Measurements from ENCODE around the gene CACNB1.

The CACNB1 gene

DNA sequence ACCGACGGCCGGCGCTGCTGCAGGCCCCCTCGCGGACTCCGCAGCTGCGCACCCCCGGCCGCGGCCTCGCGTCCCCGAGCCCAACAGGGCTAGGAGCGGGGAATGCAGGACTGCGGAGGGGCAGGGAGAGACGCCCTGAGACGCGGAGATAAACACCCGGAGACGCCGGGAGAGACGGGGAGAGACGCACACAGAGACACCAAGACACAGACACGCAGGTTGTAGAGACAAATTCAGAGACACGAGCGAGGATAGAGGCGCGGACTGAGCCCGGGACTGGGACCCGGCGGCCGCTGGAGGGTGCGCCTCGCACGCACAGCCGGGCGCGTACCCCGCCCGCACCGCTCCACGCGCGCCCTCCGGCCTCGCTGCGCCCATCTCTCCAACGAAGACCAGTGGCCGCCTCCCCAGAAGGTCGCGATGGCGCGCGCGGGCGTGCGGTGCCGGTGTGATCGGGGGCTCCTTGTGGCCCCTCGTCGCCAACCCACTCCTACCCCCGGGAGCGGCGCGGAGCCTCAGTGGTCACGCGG lies 27.4 kb upstream of the CACNB1 start:
- DNase-seq (ENCODE audit: low read depth in 1 of 2, low spot score in 1 of 2), result no peak
- Histone ChIP-seq H3K27ac (replicated peaks) (no peak overlapping the region), H3K4me3 (replicated peaks; ENCODE audit: insufficient read depth, low read length) (no peak overlapping the region; the same call in 1 of the 2 replicates), H3K27me3 (ENCODE audit: insufficient read depth, poor library complexity, severe bottlenecking) (peaks cover 38% of the 10 kb centered on the region)
- TF ChIP-seq SPI1 (IDR thresholded peaks at IDR 0.05; ENCODE audit: borderline replicate concordance, low read depth) (no peak), POLR2AphosphoS5 (IDR thresholded peaks at IDR 0.05; ENCODE audit: low read depth) (no peak), GABPA (IDR thresholded peaks at IDR 0.05; ENCODE audit: low read depth) (no peak)
- TF ChIP-seq, protein P1, sequence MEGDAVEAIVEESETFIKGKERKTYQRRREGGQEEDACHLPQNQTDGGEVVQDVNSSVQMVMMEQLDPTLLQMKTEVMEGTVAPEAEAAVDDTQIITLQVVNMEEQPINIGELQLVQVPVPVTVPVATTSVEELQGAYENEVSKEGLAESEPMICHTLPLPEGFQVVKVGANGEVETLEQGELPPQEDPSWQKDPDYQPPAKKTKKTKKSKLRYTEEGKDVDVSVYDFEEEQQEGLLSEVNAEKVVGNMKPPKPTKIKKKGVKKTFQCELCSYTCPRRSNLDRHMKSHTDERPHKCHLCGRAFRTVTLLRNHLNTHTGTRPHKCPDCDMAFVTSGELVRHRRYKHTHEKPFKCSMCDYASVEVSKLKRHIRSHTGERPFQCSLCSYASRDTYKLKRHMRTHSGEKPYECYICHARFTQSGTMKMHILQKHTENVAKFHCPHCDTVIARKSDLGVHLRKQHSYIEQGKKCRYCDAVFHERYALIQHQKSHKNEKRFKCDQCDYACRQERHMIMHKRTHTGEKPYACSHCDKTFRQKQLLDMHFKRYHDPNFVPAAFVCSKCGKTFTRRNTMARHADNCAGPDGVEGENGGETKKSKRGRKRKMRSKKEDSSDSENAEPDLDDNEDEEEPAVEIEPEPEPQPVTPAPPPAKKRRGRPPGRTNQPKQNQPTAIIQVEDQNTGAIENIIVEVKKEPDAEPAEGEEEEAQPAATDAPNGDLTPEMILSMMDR (IDR thresholded peaks at IDR 0.05; ENCODE audit: insufficient read depth, low read length), result no peak

DNA sequence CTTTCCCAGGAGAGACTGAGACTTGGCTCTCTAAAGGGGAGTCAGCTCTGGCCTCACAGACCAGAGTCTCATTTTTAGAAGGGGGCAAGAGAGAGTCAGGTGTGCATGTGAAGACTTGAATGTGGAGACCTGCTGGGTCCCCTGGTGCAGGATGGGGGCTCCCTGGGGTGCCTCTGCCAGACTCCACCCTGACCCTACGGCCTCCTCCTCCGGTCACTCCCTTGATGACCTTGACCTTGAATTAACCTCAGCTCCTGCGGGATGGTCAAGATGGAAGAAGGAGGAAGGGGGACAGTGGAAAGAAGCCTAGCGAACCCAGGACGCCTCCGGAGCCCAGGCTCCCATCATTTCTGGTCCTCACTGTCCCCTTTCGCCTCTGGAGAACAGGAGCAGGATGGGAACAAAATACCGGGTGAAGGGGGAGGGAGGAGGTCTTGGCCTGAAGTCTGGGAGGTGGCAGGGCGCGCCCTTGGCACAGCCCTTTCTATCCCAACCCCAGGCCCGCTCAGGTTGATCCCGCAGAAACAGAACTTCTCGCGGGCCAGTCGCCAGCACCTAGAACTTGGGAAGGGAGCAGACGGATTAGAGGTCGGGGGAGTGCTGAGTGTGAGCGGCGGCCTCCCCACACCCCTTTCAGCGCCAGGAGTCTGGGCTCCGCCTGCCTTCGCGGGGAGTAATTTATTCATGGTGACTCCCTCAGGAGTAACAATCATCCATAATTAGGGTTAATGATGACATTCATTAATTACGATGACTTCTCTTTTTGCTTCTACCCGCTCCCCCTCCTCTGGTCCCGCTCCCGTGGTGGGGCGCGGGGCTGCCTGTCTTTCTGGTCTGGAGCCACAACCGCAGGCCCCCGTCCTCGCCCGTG lies 26.7 kb upstream of the CACNB1 start:
- Histone ChIP-seq H3K27me3 (ENCODE audit: insufficient read depth, poor library complexity, severe bottlenecking) (peaks cover 41% of the 10 kb centered on the region), H3K4me3 (replicated peaks; ENCODE audit: insufficient read depth, low read length) (no peak overlapping the region), H3K27ac (replicated peaks) (no peak overlapping the region)
- no peak for DNase-seq (ENCODE audit: low read depth in 1 of 2, low spot score in 1 of 2)
- TF ChIP-seq, protein P1 (IDR thresholded peaks at IDR 0.05; ENCODE audit: insufficient read depth, low read length), result no peak
- TF ChIP-seq SPI1 (IDR thresholded peaks at IDR 0.05; ENCODE audit: borderline replicate concordance, low read depth), result no peak
- no peak for TF ChIP-seq POLR2AphosphoS5 (IDR thresholded peaks at IDR 0.05; ENCODE audit: low read depth)
- TF ChIP-seq GABPA (IDR thresholded peaks at IDR 0.05; ENCODE audit: low read depth), result no peak
- TF ChIP-seq, protein P2, sequence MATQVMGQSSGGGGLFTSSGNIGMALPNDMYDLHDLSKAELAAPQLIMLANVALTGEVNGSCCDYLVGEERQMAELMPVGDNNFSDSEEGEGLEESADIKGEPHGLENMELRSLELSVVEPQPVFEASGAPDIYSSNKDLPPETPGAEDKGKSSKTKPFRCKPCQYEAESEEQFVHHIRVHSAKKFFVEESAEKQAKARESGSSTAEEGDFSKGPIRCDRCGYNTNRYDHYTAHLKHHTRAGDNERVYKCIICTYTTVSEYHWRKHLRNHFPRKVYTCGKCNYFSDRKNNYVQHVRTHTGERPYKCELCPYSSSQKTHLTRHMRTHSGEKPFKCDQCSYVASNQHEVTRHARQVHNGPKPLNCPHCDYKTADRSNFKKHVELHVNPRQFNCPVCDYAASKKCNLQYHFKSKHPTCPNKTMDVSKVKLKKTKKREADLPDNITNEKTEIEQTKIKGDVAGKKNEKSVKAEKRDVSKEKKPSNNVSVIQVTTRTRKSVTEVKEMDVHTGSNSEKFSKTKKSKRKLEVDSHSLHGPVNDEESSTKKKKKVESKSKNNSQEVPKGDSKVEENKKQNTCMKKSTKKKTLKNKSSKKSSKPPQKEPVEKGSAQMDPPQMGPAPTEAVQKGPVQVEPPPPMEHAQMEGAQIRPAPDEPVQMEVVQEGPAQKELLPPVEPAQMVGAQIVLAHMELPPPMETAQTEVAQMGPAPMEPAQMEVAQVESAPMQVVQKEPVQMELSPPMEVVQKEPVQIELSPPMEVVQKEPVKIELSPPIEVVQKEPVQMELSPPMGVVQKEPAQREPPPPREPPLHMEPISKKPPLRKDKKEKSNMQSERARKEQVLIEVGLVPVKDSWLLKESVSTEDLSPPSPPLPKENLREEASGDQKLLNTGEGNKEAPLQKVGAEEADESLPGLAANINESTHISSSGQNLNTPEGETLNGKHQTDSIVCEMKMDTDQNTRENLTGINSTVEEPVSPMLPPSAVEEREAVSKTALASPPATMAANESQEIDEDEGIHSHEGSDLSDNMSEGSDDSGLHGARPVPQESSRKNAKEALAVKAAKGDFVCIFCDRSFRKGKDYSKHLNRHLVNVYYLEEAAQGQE (IDR thresholded peaks at IDR 0.05; ENCODE audit: insufficient replicate concordance, low read depth), result no peak

DNA sequence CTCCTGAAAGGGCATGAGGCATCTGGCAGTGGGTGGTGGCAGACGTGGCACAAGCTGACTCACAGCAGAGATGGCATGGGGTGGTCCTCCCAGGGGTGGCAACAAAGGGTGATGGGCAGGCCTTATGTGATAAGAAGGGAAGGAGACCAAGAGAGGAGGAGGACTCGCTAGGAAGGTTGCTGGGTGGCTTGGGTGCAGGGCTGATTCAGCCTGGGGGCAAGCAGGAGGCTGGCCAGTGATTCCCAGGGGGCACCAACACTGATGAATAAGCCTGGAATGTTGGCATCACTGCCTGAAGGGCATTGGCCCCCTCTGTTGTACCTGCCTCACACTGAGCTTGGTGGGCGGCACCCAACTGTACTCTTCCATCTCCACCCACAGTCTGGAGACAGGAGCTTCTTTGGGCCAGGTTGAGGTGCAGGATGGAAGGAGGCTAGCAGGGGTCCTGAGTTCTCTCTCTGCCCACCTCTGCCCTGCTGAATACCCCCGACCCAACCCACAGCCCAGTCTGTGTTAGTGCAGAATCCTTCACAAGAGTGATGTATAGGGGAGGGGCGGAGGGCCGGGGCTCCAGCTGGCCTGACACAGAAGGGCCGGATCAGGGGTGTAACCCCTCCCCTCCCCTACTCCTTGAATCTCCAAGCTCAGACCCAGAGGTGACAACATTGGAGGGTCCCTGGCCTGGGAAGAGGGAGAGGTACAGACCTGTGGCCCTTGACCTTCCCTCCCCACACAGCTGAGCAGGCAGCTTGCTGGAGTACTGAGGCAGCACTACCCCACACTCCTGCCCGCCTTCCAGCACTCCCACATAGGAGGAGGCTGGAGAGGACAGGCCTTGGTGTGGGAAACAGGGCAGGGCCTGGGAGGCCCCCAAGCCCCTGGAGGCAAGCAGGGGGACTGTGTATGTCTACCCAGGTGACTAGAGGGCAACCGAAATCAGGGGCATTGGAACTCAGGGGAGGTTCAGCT lies 25.7 kb upstream of the CACNB1 start:
- TF ChIP-seq, protein P2 (IDR thresholded peaks at IDR 0.05; ENCODE audit: insufficient replicate concordance, low read depth), result no peak
- TF ChIP-seq, protein P1 (IDR thresholded peaks at IDR 0.05; ENCODE audit: insufficient read depth, low read length), result no peak
- Histone ChIP-seq H3K27me3 (ENCODE audit: insufficient read depth, poor library complexity, severe bottlenecking) (peaks cover 47% of the 10 kb centered on the region), H3K4me3 (replicated peaks; ENCODE audit: insufficient read depth, low read length) (no peak overlapping the region), H3K27ac (replicated peaks) (no peak overlapping the region)
- no peak for DNase-seq (ENCODE audit: low read depth in 1 of 2, low spot score in 1 of 2)

Data from HL-60 (cell line).